Hepatocyte (in vitro differentiated cells): ENCODE measurements around the gene CACNA2D4. TPM values are rescaled to one million over a fixed set of nuclear protein-coding genes. Genes with fewer than 3 reads are reported as not detected.

Experiments used
- DNase-seq: peaks from one replicate; pipeline ENCODE4 v3.0.0-alpha.2; 2016; ENCODE audit warnings: low spot score
- H2AFZ ChIP-seq: fragments of 200-600 bp; sonication (generic); 2 replicates; pipeline ENCODE4 v1.6.0; 2016; ENCODE audit warnings: antibody characterized with exemption, mild to moderate bottlenecking
- H3K27ac ChIP-seq: fragments of 200-600 bp; sonication (generic); 2 replicates; pipeline ENCODE4 v1.5.1; 2016; ENCODE audit warnings: mild to moderate bottlenecking
- H3K27me3 ChIP-seq: fragments of 200-600 bp; sonication (generic); 2 replicates; pipeline ENCODE4 v1.6.1; 2016
- H3K36me3 ChIP-seq: fragments of 200-600 bp; sonication (generic); replicated peaks from 2 replicates; pipeline ENCODE4 v1.5.1; 2016; ENCODE audit warnings: low read depth; ENCODE audit not compliant: insufficient read depth
- H3K4me1 ChIP-seq: fragments of 200-600 bp; sonication (generic); 2 replicates; pipeline ENCODE4 v1.5.1; 2016; ENCODE audit warnings: mild to moderate bottlenecking, moderate library complexity; ENCODE audit not compliant: insufficient read depth
- H3K4me2 ChIP-seq: fragments of 200-600 bp; sonication (generic); 2 replicates; pipeline ENCODE4 v1.6.0; 2016
- H3K4me3 ChIP-seq: fragments of 200-600 bp; sonication (generic); 2 replicates; pipeline ENCODE4 v1.5.1; 2016; ENCODE audit warnings: mild to moderate bottlenecking
- H3K79me2 ChIP-seq: fragments of 200-600 bp; sonication (generic); 2 replicates; pipeline ENCODE4 v1.6.0; 2017; ENCODE audit warnings: mild to moderate bottlenecking
- H3K9me2 ChIP-seq: fragments of 200-600 bp; sonication (generic); replicated peaks from 2 replicates; pipeline ENCODE4 v1.6.0; 2017; ENCODE audit warnings: mild to moderate bottlenecking; ENCODE audit not compliant: insufficient read depth
- H3K9me3 ChIP-seq: fragments of 200-600 bp; sonication (generic); 2 replicates; pipeline ENCODE4 v1.5.1; 2016; ENCODE audit warnings: low read depth, mild to moderate bottlenecking
- H4K20me1 ChIP-seq: fragments of 200-600 bp; sonication (generic); 2 replicates; pipeline ENCODE4 v1.6.0; 2016; ENCODE audit warnings: mild to moderate bottlenecking; ENCODE audit not compliant: insufficient read depth, poor library complexity, severe bottlenecking
- EZH2 ChIP-seq: fragments of 200-600 bp; sonication (generic); IDR thresholded peaks from 2 replicates; pipeline ENCODE4 v1.6.1; 2016; ENCODE audit warnings: antibody characterized with exemption, mild to moderate bottlenecking, borderline replicate concordance
- EZH2phosphoT487 ChIP-seq: fragments of 200-600 bp; sonication (generic); IDR thresholded peaks from one replicate; pipeline ENCODE4 v1.6.1; 2018; ENCODE audit warnings: antibody characterized with exemption, mild to moderate bottlenecking, low read depth, moderate library complexity; ENCODE audit not compliant: unreplicated experiment, severe bottlenecking
- WGBS: methylation state at CpG from one replicate; pipeline ENCODE4 v1.1.6; 2016; ENCODE audit warnings: low lambda C conversion rate; ENCODE audit errors: missing lambda C conversion rate; 5-methylcytosine and 5-hydroxymethylcytosine counted together
- polyA plus RNA-seq: library from polyadenylated mRNA; unstranded; fragments of >200 nt; fragmentation: Nextera tagmentation; extraction: Ambion mirVana; gene quantifications from 2 replicates; pipeline ENCODE4 v1.2.1, GENCODE V29; 2016
- total RNA-seq: library from RNA; depleted of rRNA; stranded (reverse); fragments of >200 nt; gene quantifications from 2 replicates; pipeline ENCODE4 v1.2.3, GENCODE V29; 2014
- TF ChIP-seq, protein P1 (sequence below): fragments of 200-600 bp; sonication (generic); IDR thresholded peaks from 2 replicates; pipeline ENCODE4 v1.5.1; 2016; ENCODE audit warnings: antibody characterized with exemption, mild to moderate bottlenecking; ENCODE audit not compliant: poor library complexity

CACNA2D4 gene
- total and polyA plus RNA-seq, 2 experiments from 2014 or later, result 1.3 to 2.1 TPM

DNA sequence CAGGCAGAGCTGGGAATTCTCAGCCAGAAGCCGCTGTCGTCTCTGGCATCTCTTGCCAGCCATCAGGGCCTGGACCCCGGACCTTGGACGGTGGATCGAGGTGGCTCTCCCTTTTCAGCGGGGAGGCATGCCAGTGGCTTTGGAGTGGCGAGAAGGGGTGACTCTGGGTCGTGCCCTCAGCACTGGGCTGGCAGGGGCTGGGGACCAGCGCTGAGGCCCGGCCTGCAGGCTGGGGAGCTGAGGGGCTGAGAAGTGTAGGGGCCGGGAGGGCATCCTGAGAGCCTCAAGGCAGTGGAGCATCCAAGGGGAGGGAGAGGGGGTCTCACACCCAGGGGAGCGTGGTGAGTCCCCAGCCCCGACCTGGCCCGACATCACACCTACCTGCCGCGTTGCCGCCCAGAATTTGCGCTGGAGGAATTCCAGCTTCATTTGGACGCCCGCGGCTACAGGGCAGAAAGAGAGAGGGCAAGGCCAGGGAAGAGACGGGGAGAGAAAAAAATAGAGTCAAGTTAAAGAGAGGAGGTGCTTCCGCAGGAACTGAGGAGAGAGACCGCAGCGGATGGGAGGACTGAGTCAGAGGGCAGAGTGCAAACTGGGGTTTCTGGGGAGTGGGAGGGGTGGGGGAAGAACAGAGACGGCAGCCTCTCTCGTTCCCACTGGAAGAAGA, 107.0 kb downstream of the CACNA2D4 start:
- WGBS, result 87% methylated on average over 18 of the region's 27 CpGs
- Histone ChIP-seq H3K9me2 (no peaks in the 10 kb centered on the region), H3K9me3 (no peaks in the 10 kb centered on the region), H3K4me3 (no peak overlapping the region), H3K27me3 (no peaks in the 10 kb centered on the region), H3K4me1 (peaks cover 3% of the 10 kb centered on the region), H3K4me2 (no peak overlapping the region), H3K27ac (no peak overlapping the region), H3K79me2 (no peaks in the 10 kb centered on the region), H3K36me3 (no peaks in the 10 kb centered on the region), H4K20me1 (no peaks in the 10 kb centered on the region), H2AFZ (no peak overlapping the region)
- DNase-seq, result no peak
- TF ChIP-seq, protein P1, sequence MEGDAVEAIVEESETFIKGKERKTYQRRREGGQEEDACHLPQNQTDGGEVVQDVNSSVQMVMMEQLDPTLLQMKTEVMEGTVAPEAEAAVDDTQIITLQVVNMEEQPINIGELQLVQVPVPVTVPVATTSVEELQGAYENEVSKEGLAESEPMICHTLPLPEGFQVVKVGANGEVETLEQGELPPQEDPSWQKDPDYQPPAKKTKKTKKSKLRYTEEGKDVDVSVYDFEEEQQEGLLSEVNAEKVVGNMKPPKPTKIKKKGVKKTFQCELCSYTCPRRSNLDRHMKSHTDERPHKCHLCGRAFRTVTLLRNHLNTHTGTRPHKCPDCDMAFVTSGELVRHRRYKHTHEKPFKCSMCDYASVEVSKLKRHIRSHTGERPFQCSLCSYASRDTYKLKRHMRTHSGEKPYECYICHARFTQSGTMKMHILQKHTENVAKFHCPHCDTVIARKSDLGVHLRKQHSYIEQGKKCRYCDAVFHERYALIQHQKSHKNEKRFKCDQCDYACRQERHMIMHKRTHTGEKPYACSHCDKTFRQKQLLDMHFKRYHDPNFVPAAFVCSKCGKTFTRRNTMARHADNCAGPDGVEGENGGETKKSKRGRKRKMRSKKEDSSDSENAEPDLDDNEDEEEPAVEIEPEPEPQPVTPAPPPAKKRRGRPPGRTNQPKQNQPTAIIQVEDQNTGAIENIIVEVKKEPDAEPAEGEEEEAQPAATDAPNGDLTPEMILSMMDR, result no peak
- TF ChIP-seq EZH2 (no peak), EZH2phosphoT487 (no peak)

GRCh38 chr12:1810931-1811280, 107.5 kb downstream of the CACNA2D4 start:
- Histone ChIP-seq H3K4me2 (no peak overlapping the region), H3K27ac (no peak overlapping the region), H3K27me3 (no peaks in the 10 kb centered on the region), H3K4me1 (peaks cover 3% of the 10 kb centered on the region), H4K20me1 (no peaks in the 10 kb centered on the region), H3K4me3 (no peak overlapping the region), H3K9me2 (no peaks in the 10 kb centered on the region), H3K9me3 (no peaks in the 10 kb centered on the region), H3K36me3 (no peaks in the 10 kb centered on the region), H2AFZ (no peak overlapping the region), H3K79me2 (no peaks in the 10 kb centered on the region)
- WGBS, result 96% methylated on average over 9 of the region's 10 CpGs
- DNase-seq, result no peak
- TF ChIP-seq EZH2, result no peak
- TF ChIP-seq EZH2phosphoT487, result no peak
- TF ChIP-seq, protein P1, result no peak

- no peak overlapping the region for H3K4me2 ChIP-seq
- no peaks in the 10 kb centered on the region for H3K9me2 ChIP-seq
- no peak for TF ChIP-seq EZH2
- no peak for TF ChIP-seq EZH2phosphoT487
- TF ChIP-seq, protein P1, result no peak
- no peaks in the 10 kb centered on the region for H4K20me1 ChIP-seq
- H2AFZ ChIP-seq, result no peak overlapping the region
- no peaks in the 10 kb centered on the region for H3K79me2 ChIP-seq
- peaks cover 3% of the 10 kb centered on the region for H3K4me1 ChIP-seq
- WGBS, result 88% methylated on average over 20 of the region's 21 CpGs
- no peaks in the 10 kb centered on the region for H3K9me3 ChIP-seq
- no peak for DNase-seq
- H3K27ac ChIP-seq, result no peak overlapping the region
- no peak overlapping the region for H3K4me3 ChIP-seq
- no peaks in the 10 kb centered on the region for H3K27me3 ChIP-seq
- no peaks in the 10 kb centered on the region for H3K36me3 ChIP-seq
These were observed 108.1 kb downstream of the CACNA2D4 start for GRCh38 chr12:1810201-1810930.
